Esophagus squamous epithelium (tissue), 4 donors: ENCODE data around the gene CCDC110.

Experiments
- POLR2A ChIP-seq, 4 donors: fragments of 450-650 bp; IDR thresholded peaks; one replicate each; pipeline ENCODE4 v1.6.1; 2017; ENCODE audit warnings: antibody characterized with exemption in 4 of 4, mild to moderate bottlenecking in 4 of 4, moderate library complexity in 3 of 4
- TF ChIP-seq, protein P1 (sequence below), 6 experiments: fragments of 450-650 bp in 4 of 6; fragments of 200-600 bp in 2 of 6; sonication (generic) in 2 of 6; IDR thresholded peaks; one replicate each; pipeline ENCODE4 v1.5.1; 2016 to 2019; ENCODE audit warnings: antibody characterized with exemption in 6 of 6, mild to moderate bottlenecking in 4 of 6, moderate library complexity in 4 of 6

DNA sequence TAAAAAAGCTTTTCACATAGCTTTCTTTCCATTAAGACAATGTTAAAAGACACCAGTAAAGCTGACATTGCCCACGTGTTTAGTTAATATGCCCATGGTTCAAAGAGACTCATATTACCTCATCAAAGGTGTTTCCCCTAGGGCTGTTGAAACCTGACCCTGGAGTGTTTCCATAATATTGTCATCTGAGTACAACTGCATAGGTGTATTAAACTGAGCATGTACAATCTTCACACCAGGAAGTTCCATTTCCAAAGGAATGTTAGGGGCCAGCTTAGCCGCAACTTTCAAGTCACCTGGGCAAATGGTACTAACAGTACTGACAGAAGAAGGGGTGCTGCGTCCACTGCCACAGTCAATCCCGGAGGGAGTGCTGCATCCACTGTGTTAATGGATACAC lies 36.6 kb upstream of the CCDC110 start:
- TF ChIP-seq POLR2A (IDR thresholded peaks at IDR 0.05): no peak
- TF ChIP-seq, protein P1, sequence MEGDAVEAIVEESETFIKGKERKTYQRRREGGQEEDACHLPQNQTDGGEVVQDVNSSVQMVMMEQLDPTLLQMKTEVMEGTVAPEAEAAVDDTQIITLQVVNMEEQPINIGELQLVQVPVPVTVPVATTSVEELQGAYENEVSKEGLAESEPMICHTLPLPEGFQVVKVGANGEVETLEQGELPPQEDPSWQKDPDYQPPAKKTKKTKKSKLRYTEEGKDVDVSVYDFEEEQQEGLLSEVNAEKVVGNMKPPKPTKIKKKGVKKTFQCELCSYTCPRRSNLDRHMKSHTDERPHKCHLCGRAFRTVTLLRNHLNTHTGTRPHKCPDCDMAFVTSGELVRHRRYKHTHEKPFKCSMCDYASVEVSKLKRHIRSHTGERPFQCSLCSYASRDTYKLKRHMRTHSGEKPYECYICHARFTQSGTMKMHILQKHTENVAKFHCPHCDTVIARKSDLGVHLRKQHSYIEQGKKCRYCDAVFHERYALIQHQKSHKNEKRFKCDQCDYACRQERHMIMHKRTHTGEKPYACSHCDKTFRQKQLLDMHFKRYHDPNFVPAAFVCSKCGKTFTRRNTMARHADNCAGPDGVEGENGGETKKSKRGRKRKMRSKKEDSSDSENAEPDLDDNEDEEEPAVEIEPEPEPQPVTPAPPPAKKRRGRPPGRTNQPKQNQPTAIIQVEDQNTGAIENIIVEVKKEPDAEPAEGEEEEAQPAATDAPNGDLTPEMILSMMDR (IDR thresholded peaks at IDR 0.05): no peak
